Measurements from ENCODE around the gene ARVCF. TPM values are rescaled to one million over a fixed set of nuclear protein-coding genes. Genes with fewer than 3 reads are reported as not detected.

ARVCF gene
- total RNA-seq, 1 donor from 2014 or later, result 4.1 TPM

- intact Hi-C loops (cut with micrococcal nuclease), result loop anchor here (10.0 kb wide), 1 partner anchor 330 kb away; no protein-coding TSS in a partner anchor
- H3K27ac Mint-ChIP-seq, result no peak overlapping the region
- H3K4me3 Mint-ChIP-seq, result no peak overlapping the region
- DNase-seq, result no peak
- peaks cover 11% of the 10 kb centered on the region for H3K36me3 Mint-ChIP-seq (ENCODE audit: low read depth)
- peaks cover 2% of the 10 kb centered on the region for H3K4me1 Mint-ChIP-seq
- no peaks in the 10 kb centered on the region for H3K9me3 Mint-ChIP-seq
- H3K27me3 Mint-ChIP-seq, result no peaks in the 10 kb centered on the region
Measured at GRCh38 chr22:19964701-19965386, 51.8 kb downstream of the ARVCF start.

GRCh38 chr22:19963863-19964642, 52.6 kb downstream of the ARVCF start:
- intact Hi-C loops (cut with micrococcal nuclease), result loop anchor here (10.0 kb wide), 1 partner anchor 331 kb away; no protein-coding TSS in a partner anchor
- H3K27me3 Mint-ChIP-seq, result no peaks in the 10 kb centered on the region
- H3K4me3 Mint-ChIP-seq, result no peak overlapping the region
- no peaks in the 10 kb centered on the region for H3K9me3 Mint-ChIP-seq
- DNase-seq, result no peak
- H3K27ac Mint-ChIP-seq, result no peak overlapping the region
- peaks cover 11% of the 10 kb centered on the region for H3K36me3 Mint-ChIP-seq (ENCODE audit: low read depth)
- peaks cover 2% of the 10 kb centered on the region for H3K4me1 Mint-ChIP-seq

- no peak for DNase-seq
- Mint-ChIP-seq H3K4me1 (peaks cover 2% of the 10 kb centered on the region), H3K4me3 (no peak overlapping the region), H3K36me3 (ENCODE audit: low read depth) (peaks cover 11% of the 10 kb centered on the region), H3K9me3 (no peaks in the 10 kb centered on the region), H3K27ac (no peak overlapping the region), H3K27me3 (no peaks in the 10 kb centered on the region)
- intact Hi-C loops (cut with micrococcal nuclease), result loop anchor here (10.0 kb wide), 1 partner anchor 332 kb away; no protein-coding TSS in a partner anchor
Measured at GRCh38 chr22:19962909-19963806, 53.5 kb downstream of the ARVCF start.

- peak; percentile 85 for DNase-seq
- H3K4me3 Mint-ChIP-seq, result no peak overlapping the region
- no peak overlapping the region for H3K27ac Mint-ChIP-seq
- intact Hi-C loops (cut with micrococcal nuclease), result loop anchor here (10.0 kb wide), 1 partner anchor 332 kb away; no protein-coding TSS in a partner anchor
- no peaks in the 10 kb centered on the region for H3K9me3 Mint-ChIP-seq
- no peaks in the 10 kb centered on the region for H3K27me3 Mint-ChIP-seq
- H3K36me3 Mint-ChIP-seq (ENCODE audit: low read depth), result peaks cover 11% of the 10 kb centered on the region
- peaks cover 2% of the 10 kb centered on the region for H3K4me1 Mint-ChIP-seq
Measured at GRCh38 chr22:19962246-19962908, 54.2 kb downstream of the ARVCF start.

GRCh38 chr22:19961868-19962245, 54.8 kb downstream of the ARVCF start:
- intact Hi-C loops (cut with micrococcal nuclease), result loop anchor here (10.0 kb wide), 1 partner anchor 333 kb away; no protein-coding TSS in a partner anchor
- Mint-ChIP-seq H3K4me3 (no peak overlapping the region), H3K36me3 (ENCODE audit: low read depth) (peaks cover 6% of the 10 kb centered on the region), H3K27me3 (no peaks in the 10 kb centered on the region), H3K9me3 (no peaks in the 10 kb centered on the region), H3K4me1 (peaks cover 2% of the 10 kb centered on the region), H3K27ac (no peak overlapping the region)
- no peak for DNase-seq

GRCh38 chr22:19961201-19961580, 55.4 kb downstream of the ARVCF start:
- H3K36me3 Mint-ChIP-seq (ENCODE audit: low read depth), result peaks cover 3% of the 10 kb centered on the region
- intact Hi-C loops (cut with micrococcal nuclease), result loop anchor here (10.0 kb wide), 1 partner anchor 334 kb away; no protein-coding TSS in a partner anchor

GRCh38 chr22:19960491-19961200, 56.0 kb downstream of the ARVCF start:
- H3K4me1 Mint-ChIP-seq, result peaks cover 4% of the 10 kb centered on the region
- no peaks in the 10 kb centered on the region for H3K9me3 Mint-ChIP-seq
- intact Hi-C loops (cut with micrococcal nuclease), result loop anchor here (10.0 kb wide), 1 partner anchor 334 kb away; no protein-coding TSS in a partner anchor
- no peak overlapping the region for H3K4me3 Mint-ChIP-seq
- H3K36me3 Mint-ChIP-seq (ENCODE audit: low read depth), result peaks cover 3% of the 10 kb centered on the region
- no peaks in the 10 kb centered on the region for H3K27me3 Mint-ChIP-seq
- DNase-seq, result no peak
- peak overlapping the region; percentile 56 for H3K27ac Mint-ChIP-seq

More at GRCh38 chr22:19961201-19961580, 55.4 kb downstream of the ARVCF start:
- no peak for DNase-seq
- H3K4me3 Mint-ChIP-seq, result no peak overlapping the region
- peaks cover 2% of the 10 kb centered on the region for H3K4me1 Mint-ChIP-seq
- no peaks in the 10 kb centered on the region for H3K27me3 Mint-ChIP-seq
- no peak overlapping the region for H3K27ac Mint-ChIP-seq
- no peaks in the 10 kb centered on the region for H3K9me3 Mint-ChIP-seq

- Mint-ChIP-seq H3K27ac (peak overlapping the region; percentile 56), H3K27me3 (no peaks in the 10 kb centered on the region), H3K4me3 (no peak overlapping the region), H3K36me3 (ENCODE audit: low read depth) (peaks cover 2% of the 10 kb centered on the region), H3K9me3 (no peaks in the 10 kb centered on the region), H3K4me1 (peaks cover 7% of the 10 kb centered on the region)
- DNase-seq, result no peak
- intact Hi-C loops (cut with micrococcal nuclease), result loop anchor here (10.0 kb wide), 1 partner anchor 335 kb away; no protein-coding TSS in a partner anchor
Measured at GRCh38 chr22:19959587-19960490, 56.8 kb downstream of the ARVCF start.

GRCh38 chr22:19959043-19959586, 57.5 kb downstream of the ARVCF start:
- no peak overlapping the region for H3K27ac Mint-ChIP-seq

GRCh38 chr22:19958083-19959042, 58.3 kb downstream of the ARVCF start:
- H3K4me1 Mint-ChIP-seq, result peaks cover 7% of the 10 kb centered on the region
- H3K9me3 Mint-ChIP-seq, result no peaks in the 10 kb centered on the region
- no peaks in the 10 kb centered on the region for H3K27me3 Mint-ChIP-seq
- intact Hi-C loops (cut with micrococcal nuclease), result no loop called here
- H3K27ac Mint-ChIP-seq, result no peak overlapping the region
- no peaks in the 10 kb centered on the region for H3K36me3 Mint-ChIP-seq (ENCODE audit: low read depth)
- no peak for DNase-seq
- no peak overlapping the region for H3K4me3 Mint-ChIP-seq

More at GRCh38 chr22:19959043-19959586, 57.5 kb downstream of the ARVCF start:
- Mint-ChIP-seq H3K27me3 (no peaks in the 10 kb centered on the region), H3K4me3 (no peak overlapping the region), H3K4me1 (peaks cover 7% of the 10 kb centered on the region), H3K36me3 (ENCODE audit: low read depth) (peaks cover 2% of the 10 kb centered on the region), H3K9me3 (no peaks in the 10 kb centered on the region)
- intact Hi-C loops (cut with micrococcal nuclease), result no loop called here
- no peak for DNase-seq

- Mint-ChIP-seq H3K4me3 (no peak overlapping the region), H3K9me3 (no peaks in the 10 kb centered on the region), H3K4me1 (peaks cover 7% of the 10 kb centered on the region), H3K36me3 (ENCODE audit: low read depth) (no peaks in the 10 kb centered on the region), H3K27me3 (no peaks in the 10 kb centered on the region), H3K27ac (no peak overlapping the region)
- DNase-seq, result no peak
- intact Hi-C loops (cut with micrococcal nuclease), result no loop called here
Measured at GRCh38 chr22:19957445-19957844, 59.2 kb downstream of the ARVCF start.

Measured in activated CD4-positive, alpha-beta T cell treated with anti-CD3 and anti-CD28 coated beads, Interleukin-2, amount 10 ng/mL, durations not matched to agents 24 days and 14 days (primary cell).